ENCODE measurements around the gene DTNBP1. TPM values are rescaled to one million over a fixed set of nuclear protein-coding genes. Genes with fewer than 3 reads are reported as not detected.

DTNBP1 gene
- total and polyA plus RNA-seq, 2 donors (not counting 1 experiment from before 2014, with no cell fraction given), result 9.9 to 13.6 TPM

DNA sequence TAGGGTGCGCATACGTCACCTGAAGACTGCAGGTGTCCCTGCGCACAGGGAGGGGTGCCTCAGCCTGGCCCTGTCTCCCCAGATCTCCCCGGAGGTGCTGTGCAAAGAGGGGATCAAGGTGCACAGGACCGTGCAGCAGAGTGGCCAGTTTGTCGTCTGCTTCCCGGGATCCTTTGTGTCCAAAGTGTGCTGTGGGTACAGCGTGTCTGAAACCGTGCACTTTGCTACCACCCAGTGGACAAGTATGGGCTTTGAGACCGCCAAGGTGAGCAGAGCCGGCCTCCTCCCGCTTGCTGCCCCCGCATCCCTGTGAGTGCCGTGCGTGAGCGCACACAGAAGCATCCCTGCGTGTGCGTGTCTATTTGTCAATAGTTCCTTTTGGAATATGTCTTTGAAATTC lies 150.7 kb downstream of the DTNBP1 start:
- Histone ChIP-seq H3K36me3 (ENCODE audit: control insufficient read depth, insufficient read depth, low read length) (peaks cover 12% of the 10 kb centered on the region), H2AFZ (ENCODE audit: low read length) (no peak overlapping the region), H3K27me3 (ENCODE audit: control insufficient read depth, insufficient read depth, low read length) (no peaks in the 10 kb centered on the region), H4K20me1 (ENCODE audit: control insufficient read depth, extremely low read depth, insufficient read depth, low read length) (no peaks in the 10 kb centered on the region), H3K4me3 (replicated peaks in 1 of 4; ENCODE audit: control extremely low read depth in 1 of 4, insufficient read depth in 1 of 4, low read depth in 3 of 4, low read length in 4 of 4) (no peak overlapping the region), H3K79me2 (ENCODE audit: control insufficient read depth, insufficient read depth, low read length) (no peaks in the 10 kb centered on the region), H3K4me1 (ENCODE audit: control insufficient read depth, extremely low read depth, insufficient read depth, low read length) (no peaks in the 10 kb centered on the region), H3K9ac (ENCODE audit: insufficient read depth, low read length) (no peak overlapping the region), H3K9me3 (ENCODE audit: control insufficient read depth, insufficient read depth, low read depth, low read length) (no peaks in the 10 kb centered on the region), H3K4me2 (ENCODE audit: extremely low read depth, insufficient read depth, low read length) (no peak overlapping the region), H3K27ac (ENCODE audit: insufficient read depth, low read length) (no peak overlapping the region)
- peak in 1 of 2 donors; percentile 18 for DNase-seq (ENCODE audit: low read depth in 2 of 2)
- TF ChIP-seq, protein P1, sequence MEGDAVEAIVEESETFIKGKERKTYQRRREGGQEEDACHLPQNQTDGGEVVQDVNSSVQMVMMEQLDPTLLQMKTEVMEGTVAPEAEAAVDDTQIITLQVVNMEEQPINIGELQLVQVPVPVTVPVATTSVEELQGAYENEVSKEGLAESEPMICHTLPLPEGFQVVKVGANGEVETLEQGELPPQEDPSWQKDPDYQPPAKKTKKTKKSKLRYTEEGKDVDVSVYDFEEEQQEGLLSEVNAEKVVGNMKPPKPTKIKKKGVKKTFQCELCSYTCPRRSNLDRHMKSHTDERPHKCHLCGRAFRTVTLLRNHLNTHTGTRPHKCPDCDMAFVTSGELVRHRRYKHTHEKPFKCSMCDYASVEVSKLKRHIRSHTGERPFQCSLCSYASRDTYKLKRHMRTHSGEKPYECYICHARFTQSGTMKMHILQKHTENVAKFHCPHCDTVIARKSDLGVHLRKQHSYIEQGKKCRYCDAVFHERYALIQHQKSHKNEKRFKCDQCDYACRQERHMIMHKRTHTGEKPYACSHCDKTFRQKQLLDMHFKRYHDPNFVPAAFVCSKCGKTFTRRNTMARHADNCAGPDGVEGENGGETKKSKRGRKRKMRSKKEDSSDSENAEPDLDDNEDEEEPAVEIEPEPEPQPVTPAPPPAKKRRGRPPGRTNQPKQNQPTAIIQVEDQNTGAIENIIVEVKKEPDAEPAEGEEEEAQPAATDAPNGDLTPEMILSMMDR (conservative IDR thresholded peaks at IDR 0.05 in 1 of 2, IDR thresholded peaks at IDR 0.05 in 1 of 2; ENCODE audit: low read depth in 1 of 2, low read length in 2 of 2), result peak in 1 of 2 donors; percentile 20
- no peak for TF ChIP-seq EZH2 (IDR thresholded peaks at IDR 0.05; ENCODE audit: low read length, missing control alignments)

GRCh38 chr6:15511248-15512125 lies 151.3 kb downstream of the DTNBP1 start:
- H4K20me1 ChIP-seq (ENCODE audit: control insufficient read depth, extremely low read depth, insufficient read depth, low read length), result no peaks in the 10 kb centered on the region
- no peaks in the 10 kb centered on the region for H3K79me2 ChIP-seq (ENCODE audit: control insufficient read depth, insufficient read depth, low read length)
- peaks cover 12% of the 10 kb centered on the region for H3K36me3 ChIP-seq (ENCODE audit: control insufficient read depth, insufficient read depth, low read length)
- TF ChIP-seq EZH2 (IDR thresholded peaks at IDR 0.05; ENCODE audit: low read length, missing control alignments), result no peak
- TF ChIP-seq, protein P1 (conservative IDR thresholded peaks at IDR 0.05 in 1 of 2, IDR thresholded peaks at IDR 0.05 in 1 of 2; ENCODE audit: low read depth in 1 of 2, low read length in 2 of 2), result no peak
- DNase-seq (ENCODE audit: low read depth in 2 of 2), result no peak
- no peaks in the 10 kb centered on the region for H3K27me3 ChIP-seq (ENCODE audit: control insufficient read depth, insufficient read depth, low read length)
- H3K4me3 ChIP-seq (replicated peaks in 1 of 4; ENCODE audit: control extremely low read depth in 1 of 4, insufficient read depth in 1 of 4, low read depth in 3 of 4, low read length in 4 of 4), result no peak overlapping the region
- H2AFZ ChIP-seq (ENCODE audit: low read length), result no peak overlapping the region
- H3K9ac ChIP-seq (ENCODE audit: insufficient read depth, low read length), result no peak overlapping the region
- H3K4me1 ChIP-seq (ENCODE audit: control insufficient read depth, extremely low read depth, insufficient read depth, low read length), result no peaks in the 10 kb centered on the region
- no peak overlapping the region for H3K27ac ChIP-seq (ENCODE audit: insufficient read depth, low read length)
- no peaks in the 10 kb centered on the region for H3K9me3 ChIP-seq (ENCODE audit: control insufficient read depth, insufficient read depth, low read depth, low read length)
- no peak overlapping the region for H3K4me2 ChIP-seq (ENCODE audit: extremely low read depth, insufficient read depth, low read length)

- Histone ChIP-seq H4K20me1 (ENCODE audit: control insufficient read depth, extremely low read depth, insufficient read depth, low read length) (no peaks in the 10 kb centered on the region), H3K4me1 (ENCODE audit: control insufficient read depth, extremely low read depth, insufficient read depth, low read length) (no peaks in the 10 kb centered on the region), H3K27ac (ENCODE audit: insufficient read depth, low read length) (no peak overlapping the region), H3K79me2 (ENCODE audit: control insufficient read depth, insufficient read depth, low read length) (no peaks in the 10 kb centered on the region), H3K36me3 (ENCODE audit: control insufficient read depth, insufficient read depth, low read length) (peaks cover 12% of the 10 kb centered on the region), H3K4me2 (ENCODE audit: extremely low read depth, insufficient read depth, low read length) (no peak overlapping the region), H2AFZ (ENCODE audit: low read length) (no peak overlapping the region), H3K9ac (ENCODE audit: insufficient read depth, low read length) (no peak overlapping the region), H3K27me3 (ENCODE audit: control insufficient read depth, insufficient read depth, low read length) (no peaks in the 10 kb centered on the region), H3K4me3 (replicated peaks in 1 of 4; ENCODE audit: control extremely low read depth in 1 of 4, insufficient read depth in 1 of 4, low read depth in 3 of 4, low read length in 4 of 4) (no peak overlapping the region), H3K9me3 (ENCODE audit: control insufficient read depth, insufficient read depth, low read depth, low read length) (no peaks in the 10 kb centered on the region)
- TF ChIP-seq, protein P1 (conservative IDR thresholded peaks at IDR 0.05 in 1 of 2, IDR thresholded peaks at IDR 0.05 in 1 of 2; ENCODE audit: low read depth in 1 of 2, low read length in 2 of 2), result no peak
- TF ChIP-seq EZH2 (IDR thresholded peaks at IDR 0.05; ENCODE audit: low read length, missing control alignments), result no peak
- no peak for DNase-seq (ENCODE audit: low read depth in 2 of 2)
Observed at GRCh38 chr6:15510536-15511247, 152.1 kb downstream of the DTNBP1 start.
